Measurements from ENCODE around the gene SLC7A5. TPM values are rescaled to one million over a fixed set of nuclear protein-coding genes. Genes with fewer than 3 reads are reported as not detected.
A peak's percentile ranks its signal among the peaks of the same experiment; 100 is the strongest.

The SLC7A5 gene
- polyA plus RNA-seq, 1 donor from 2014 or later, result 3.9 TPM

GRCh38 chr16:87823181-87823929 lies 46.0 kb downstream of the SLC7A5 start:
- Histone ChIP-seq H3K9me2 (ENCODE audit: insufficient read depth, low read length) (no peaks in the 10 kb centered on the region), H3F3A (ENCODE audit: insufficient read depth, low read length, poor library complexity, severe bottlenecking) (no peaks in the 10 kb centered on the region), H3K36me3 (ENCODE audit: insufficient read depth, low read length) (no peaks in the 10 kb centered on the region), H4K20me1 (ENCODE audit: insufficient read depth) (no peaks in the 10 kb centered on the region), H3K79me2 (replicated peaks; ENCODE audit: insufficient read depth, low read length) (no peaks in the 10 kb centered on the region), H3K4me3 (ENCODE audit: low read length) (no peak overlapping the region), H3K27ac (ENCODE audit: low read length) (no peak overlapping the region), H3K9me3 (ENCODE audit: low read length) (no peaks in the 10 kb centered on the region), H2AFZ (ENCODE audit: low read depth, low read length) (no peak overlapping the region), H3K9ac (ENCODE audit: low read length) (no peak overlapping the region), H3K27me3 (ENCODE audit: insufficient read depth, low read depth, low read length) (no peaks in the 10 kb centered on the region), H3K4me2 (ENCODE audit: low read length) (no peak overlapping the region)
- TF ChIP-seq SMC3 (conservative IDR thresholded peaks at IDR 0.05; ENCODE audit: poor library complexity), result no peak
- TF ChIP-seq CTCF (IDR thresholded peaks at IDR 0.05; ENCODE audit: poor library complexity, severe bottlenecking), result no peak
- TF ChIP-seq REST (IDR thresholded peaks at IDR 0.05; ENCODE audit: borderline replicate concordance), result no peak
- TF ChIP-seq EZH2 (IDR thresholded peaks at IDR 0.05; ENCODE audit: borderline replicate concordance, insufficient read depth, low read length, poor library complexity, severe bottlenecking), result no peak

- H3K9me3 ChIP-seq (ENCODE audit: low read length), result no peaks in the 10 kb centered on the region
- no peaks in the 10 kb centered on the region for H3F3A ChIP-seq (ENCODE audit: insufficient read depth, low read length, poor library complexity, severe bottlenecking)
- no peaks in the 10 kb centered on the region for H3K27me3 ChIP-seq (ENCODE audit: insufficient read depth, low read depth, low read length)
- H3K79me2 ChIP-seq (replicated peaks; ENCODE audit: insufficient read depth, low read length), result no peaks in the 10 kb centered on the region
- no peaks in the 10 kb centered on the region for H4K20me1 ChIP-seq (ENCODE audit: insufficient read depth)
- peak overlapping the region; percentile 9 for H3K27ac ChIP-seq (ENCODE audit: low read length)
- no peaks in the 10 kb centered on the region for H3K9me2 ChIP-seq (ENCODE audit: insufficient read depth, low read length)
- H3K4me2 ChIP-seq (ENCODE audit: low read length), result no peak overlapping the region
- H3K36me3 ChIP-seq (ENCODE audit: insufficient read depth, low read length), result no peaks in the 10 kb centered on the region
- no peak overlapping the region for H2AFZ ChIP-seq (ENCODE audit: low read depth, low read length)
- no peak overlapping the region for H3K4me3 ChIP-seq (ENCODE audit: low read length)
- TF ChIP-seq EZH2 (IDR thresholded peaks at IDR 0.05; ENCODE audit: borderline replicate concordance, insufficient read depth, low read length, poor library complexity, severe bottlenecking), result no peak
- TF ChIP-seq MXI1 (conservative IDR thresholded peaks at IDR 0.05; ENCODE audit: poor library complexity, severe bottlenecking), result no peak
- TF ChIP-seq POLR2AphosphoS5 (IDR thresholded peaks at IDR 0.05), result no peak
- no peak for TF ChIP-seq CTCF (IDR thresholded peaks at IDR 0.05; ENCODE audit: poor library complexity, severe bottlenecking)
- no peak for TF ChIP-seq TAF1 (IDR thresholded peaks at IDR 0.05; ENCODE audit: low read depth)
- no peak for TF ChIP-seq EP300 (conservative IDR thresholded peaks at IDR 0.05; ENCODE audit: poor library complexity, severe bottlenecking)
- no peak for TF ChIP-seq RAD21 (conservative IDR thresholded peaks at IDR 0.05)
- no peak for TF ChIP-seq SMC3 (conservative IDR thresholded peaks at IDR 0.05; ENCODE audit: poor library complexity)
- no peak for TF ChIP-seq REST (IDR thresholded peaks at IDR 0.05; ENCODE audit: borderline replicate concordance)
- peak overlapping the region; percentile 41 for H3K9ac ChIP-seq (ENCODE audit: low read length)
These were observed 47.0 kb downstream of the SLC7A5 start for GRCh38 chr16:87822108-87822970.

All from neural cell (in vitro differentiated cells).